H9 (cell line): Measurements from ENCODE around the gene NUDT16L1. TPM values are rescaled to one million over a fixed set of nuclear protein-coding genes. Genes with fewer than 3 reads are reported as not detected.

ENCODE experiments used
- DNase-seq: peaks from one replicate; pipeline ENCODE4 v3.0.0-alpha.2; 2017
- H2AFZ ChIP-seq: one replicate; pipeline ENCODE4 v1.6.1; 2013; ENCODE audit warnings: mild to moderate bottlenecking, low read length, control low read depth, moderate library complexity
- H2AK5ac ChIP-seq: 2 replicates; pipeline ENCODE4 v1.6.1; 2013; ENCODE audit warnings: low read length, control low read depth, mixed read lengths; ENCODE audit not compliant: insufficient read length
- H2BK120ac ChIP-seq: one replicate; pipeline ENCODE4 v1.6.1; 2013; ENCODE audit warnings: low read depth, mild to moderate bottlenecking, low read length, control low read depth, inconsistent platforms; ENCODE audit not compliant: poor library complexity, severe bottlenecking
- H2BK12ac ChIP-seq: 2 replicates; pipeline ENCODE4 v1.6.1; 2013; ENCODE audit warnings: low read length, control low read depth, mixed read lengths, low read depth; ENCODE audit not compliant: insufficient read length
- H2BK15ac ChIP-seq: 2 replicates; pipeline ENCODE4 v1.6.1; 2013; ENCODE audit warnings: low read depth, low read length, control low read depth
- H2BK20ac ChIP-seq: one replicate; pipeline ENCODE4 v1.6.1; 2013; ENCODE audit warnings: low read depth, mild to moderate bottlenecking, low read length, control low read depth, inconsistent platforms; ENCODE audit not compliant: poor library complexity, severe bottlenecking
- H2BK5ac ChIP-seq: 2 replicates; pipeline ENCODE4 v1.6.1; 2013; ENCODE audit warnings: low read length, control low read depth, mixed read lengths; ENCODE audit not compliant: insufficient read length
- H3K14ac ChIP-seq: 2 replicates; pipeline ENCODE4 v1.6.1; 2013; ENCODE audit warnings: low read length, control low read depth; ENCODE audit not compliant: insufficient read depth
- H3K18ac ChIP-seq: 2 replicates; pipeline ENCODE4 v1.6.1; 2013; ENCODE audit warnings: low read depth, mild to moderate bottlenecking, mixed read lengths, low read length, control low read depth; ENCODE audit not compliant: insufficient read length
- H3K23ac ChIP-seq: 2 replicates; pipeline ENCODE4 v1.6.1; 2013; ENCODE audit warnings: low read length, control low read depth, mixed read lengths, low read depth; ENCODE audit not compliant: insufficient read length
- H3K23me2 ChIP-seq: 2 replicates; pipeline ENCODE4 v1.6.1; 2013; ENCODE audit warnings: low read depth, mild to moderate bottlenecking, mixed read lengths, low read length, control low read depth; ENCODE audit not compliant: insufficient read length, poor library complexity, severe bottlenecking
- H3K27ac ChIP-seq: 2 replicates; pipeline ENCODE4 v1.5.1; 2013; ENCODE audit warnings: low read length, control low read depth, mixed read lengths, low read depth; ENCODE audit not compliant: insufficient read length
- H3K27me3 ChIP-seq: 2 replicates; pipeline ENCODE4 v1.6.1; 2013; ENCODE audit warnings: low read length, control low read depth, inconsistent platforms; ENCODE audit not compliant: insufficient read depth
- H3K4ac ChIP-seq: 2 replicates; pipeline ENCODE4 v1.6.1; 2013; ENCODE audit warnings: low read depth, mild to moderate bottlenecking, control low read depth, inconsistent platforms, low read length, moderate library complexity
- H3K4me1 ChIP-seq: 2 replicates; pipeline ENCODE4 v1.6.1; 2013; ENCODE audit warnings: low read length, control low read depth, inconsistent platforms; ENCODE audit not compliant: insufficient read depth
- H3K4me2 ChIP-seq: 2 replicates; pipeline ENCODE4 v1.6.1; 2013; ENCODE audit warnings: low read length, control low read depth, mixed read lengths; ENCODE audit not compliant: insufficient read length, insufficient read depth
- H3K56ac ChIP-seq: 2 replicates; pipeline ENCODE4 v1.6.1; 2013; ENCODE audit warnings: low read depth, mild to moderate bottlenecking, mixed read lengths, low read length, control low read depth; ENCODE audit not compliant: insufficient read length
- H3K79me1 ChIP-seq: 2 replicates; pipeline ENCODE4 v1.6.1; 2013; ENCODE audit warnings: low read depth, mild to moderate bottlenecking, moderate library complexity, low read length, control low read depth, inconsistent platforms; ENCODE audit not compliant: insufficient read depth, poor library complexity, severe bottlenecking
- H3K79me2 ChIP-seq: 2 replicates; pipeline ENCODE4 v1.6.1; 2013; ENCODE audit warnings: low read length, control low read depth, inconsistent platforms; ENCODE audit not compliant: insufficient read depth
- H3K9ac ChIP-seq: 2 replicates; pipeline ENCODE4 v1.6.1; 2013; ENCODE audit warnings: low read length, control low read depth, mixed read lengths; ENCODE audit not compliant: insufficient read length; ENCODE audit errors: extremely low read depth
- H3K9me3 ChIP-seq: one replicate; pipeline ENCODE4 v1.6.1; 2013; ENCODE audit warnings: low read depth, low read length, inconsistent platforms; ENCODE audit not compliant: control insufficient read depth
- H3T11ph ChIP-seq: one replicate; pipeline ENCODE4 v1.6.1; 2013; ENCODE audit warnings: mild to moderate bottlenecking, low read length, control low read depth, inconsistent platforms
- H4K20me1 ChIP-seq: one replicate; pipeline ENCODE4 v1.6.1; 2013; ENCODE audit not compliant: control insufficient read depth, insufficient read length, insufficient read depth
- H4K5ac ChIP-seq: 2 replicates; pipeline ENCODE4 v1.6.1; 2013; ENCODE audit warnings: low read depth, mild to moderate bottlenecking, mixed read lengths, low read length, control low read depth; ENCODE audit not compliant: insufficient read length
- H4K8ac ChIP-seq: replicated peaks from 2 replicates; pipeline ENCODE4 v1.6.1; 2013; ENCODE audit warnings: low read length, control low read depth, mixed read lengths, low read depth; ENCODE audit not compliant: insufficient read length
- H4K91ac ChIP-seq: 2 replicates; pipeline ENCODE4 v1.6.1; 2013; ENCODE audit warnings: low read depth, mild to moderate bottlenecking, moderate library complexity, mixed read lengths, low read length, control low read depth; ENCODE audit not compliant: insufficient read length
- H3K27ac Mint-ChIP-seq, 3 experiments: 2 replicates in 2 of 3; 3 replicates in 1 of 3; pipeline ENCODE4 v1.8.0; 2020 to 2021; ENCODE audit warnings: mixed read lengths in 3 of 3, mild to moderate bottlenecking in 1 of 3, moderate library complexity in 1 of 3
- H3K27me3 Mint-ChIP-seq: 2 replicates; pipeline ENCODE4 v1.8.0; 2021; ENCODE audit warnings: low read depth, mild to moderate bottlenecking, moderate library complexity, mixed read lengths
- H3K36me3 Mint-ChIP-seq, 3 experiments: 2 replicates in 2 of 3; 3 replicates in 1 of 3; pipeline ENCODE4 v1.8.0; 2020 to 2021; ENCODE audit warnings: low read depth in 3 of 3, mixed read lengths in 3 of 3; ENCODE audit not compliant: insufficient read depth in 1 of 3
- H3K4me1 Mint-ChIP-seq, 2 experiments: 2 replicates each; pipeline ENCODE4 v1.8.0; 2020; ENCODE audit warnings: mixed read lengths in 2 of 2
- H3K4me3 Mint-ChIP-seq, 2 experiments: 2 replicates in 1 of 2; 3 replicates in 1 of 2; pipeline ENCODE4 v1.8.0; 2020 to 2021; ENCODE audit warnings: mild to moderate bottlenecking in 2 of 2, mixed read lengths in 2 of 2, moderate library complexity in 1 of 2
- H3K9me3 Mint-ChIP-seq, 2 experiments: 2 replicates in 1 of 2; 3 replicates in 1 of 2; pipeline ENCODE4 v1.8.0; 2020; ENCODE audit warnings: mild to moderate bottlenecking in 2 of 2, mixed read lengths in 2 of 2, moderate library complexity in 1 of 2
- CTCF ChIP-seq: fragments of 200-600 bp; sonication (generic); conservative IDR thresholded peaks from 3 replicates; pipeline ENCODE4 v1.8.0; 2021; ENCODE audit warnings: antibody characterized with exemption, mild to moderate bottlenecking
- WGBS: extraction: QIAGEN DNeasy Blood & Tissue Kit; methylation state at CpG from one replicate; pipeline ENCODE4 v1.1.7; 2013; ENCODE audit warnings: missing lambda C conversion rate, low lambda C conversion rate, mixed read lengths; ENCODE audit not compliant: insufficient read length; ENCODE audit errors: extremely low coverage; 5-methylcytosine and 5-hydroxymethylcytosine counted together
- total RNA-seq: library from RNA; stranded (reverse); gene quantifications from 2 replicates; pipeline ENCODE4 v1.2.1, GENCODE V29; 2021

NUDT16L1 gene
- total RNA-seq, 1 experiment from 2014 or later = 49.4 TPM

- no peak overlapping the region for H3K9ac ChIP-seq
- Mint-ChIP-seq H3K27ac (no peak overlapping the region), H3K36me3 (peaks cover 0 to 32% (median 5%) of the 10 kb centered on the region in 3 experiments; a peak in 4 of 7 replicates), H3K27me3 (no peaks in the 10 kb centered on the region), H3K4me1 (peaks cover 2 to 8% of the 10 kb centered on the region in 2 experiments; a peak in 3 of 4 replicates), H3K4me3 (no peak overlapping the region), H3K9me3 (no peaks in the 10 kb centered on the region)
- no peak overlapping the region for H4K5ac ChIP-seq
- no peaks in the 10 kb centered on the region; the same call in 1 of the 2 replicates for H3K4me1 ChIP-seq
- no peak overlapping the region for H3K4ac ChIP-seq
- H3K14ac ChIP-seq = no peak overlapping the region
- H2BK15ac ChIP-seq = no peak overlapping the region
- no peaks in the 10 kb centered on the region for H4K20me1 ChIP-seq
- no peak overlapping the region for H2BK12ac ChIP-seq
- H2BK120ac ChIP-seq = no peak overlapping the region
- no peak overlapping the region for H2BK20ac ChIP-seq
- no peak overlapping the region for H3K4me2 ChIP-seq
- no peak for DNase-seq
- no peak overlapping the region for H4K8ac ChIP-seq
- no peak overlapping the region for H2AFZ ChIP-seq
- WGBS = no CpG with 5 or more reads among the region's 17 CpGs
- H3K79me2 ChIP-seq = no peaks in the 10 kb centered on the region
- no peak for TF ChIP-seq CTCF
- no peaks in the 10 kb centered on the region for H3K9me3 ChIP-seq
- no peak overlapping the region for H3K56ac ChIP-seq
- H3K79me1 ChIP-seq = no peaks in the 10 kb centered on the region
- no peak overlapping the region for H3K23ac ChIP-seq
- no peaks in the 10 kb centered on the region for H3K23me2 ChIP-seq
- no peak overlapping the region for H2BK5ac ChIP-seq
- no peak overlapping the region for H3K27ac ChIP-seq
- no peak overlapping the region for H2AK5ac ChIP-seq
- H3K18ac ChIP-seq = no peak overlapping the region
- no peak overlapping the region for H4K91ac ChIP-seq
- no peak overlapping the region for H3T11ph ChIP-seq
- H3K27me3 ChIP-seq = no peaks in the 10 kb centered on the region
These were observed 16.0 kb upstream of the NUDT16L1 start for GRCh38 chr16:4677390-4677789.
